HL-60 (cell line): ENCODE data around the gene FGD5.

Source experiments
- DNase-seq, 2 experiments: peaks; one replicate each; pipeline ENCODE4 v3.0.0-alpha.2; 2010 to 2020; ENCODE audit warnings: low read depth in 1 of 2, low spot score in 1 of 2
- H3K27ac ChIP-seq: fragments of 250-450 bp; sonication (Bioruptor Pico); replicated peaks from 2 replicates; pipeline ENCODE4 v1.5.1; 2020; ENCODE audit warnings: mild to moderate bottlenecking, moderate library complexity
- H3K27me3 ChIP-seq: fragments of 250-450 bp; sonication (Bioruptor Pico); 2 replicates; pipeline ENCODE4 v1.5.1; 2021; ENCODE audit warnings: mild to moderate bottlenecking, moderate library complexity; ENCODE audit not compliant: insufficient read depth, poor library complexity, severe bottlenecking
- H3K4me3 ChIP-seq: replicated peaks from 2 replicates; pipeline ENCODE4 v1.5.1; 2011; ENCODE audit warnings: mild to moderate bottlenecking, control low read depth, low read length; ENCODE audit not compliant: insufficient read depth
- CTCF ChIP-seq: IDR thresholded peaks from one replicate; pipeline ENCODE4 v1.5.1; 2011; ENCODE audit warnings: low read length, control low read depth, inconsistent platforms; ENCODE audit not compliant: insufficient read depth
- GABPA ChIP-seq: IDR thresholded peaks from 2 replicates; pipeline ENCODE4 v1.6.1; 2012; ENCODE audit warnings: low read depth
- POLR2AphosphoS5 ChIP-seq: IDR thresholded peaks from 2 replicates; pipeline ENCODE4 v1.6.1; 2012; ENCODE audit warnings: low read depth
- REST ChIP-seq: IDR thresholded peaks from 2 replicates; pipeline ENCODE4 v1.6.1; 2012; ENCODE audit warnings: low read depth; ENCODE audit not compliant: insufficient replicate concordance
- SPI1 ChIP-seq: IDR thresholded peaks from 2 replicates; pipeline ENCODE4 v1.6.1; 2012; ENCODE audit warnings: low read depth, mild to moderate bottlenecking, borderline replicate concordance

FGD5 gene

GRCh38 chr3:14791343-14791945 lies 27.3 kb upstream of the FGD5 start:
- DNase-seq: peak; percentile 13 to 53
- H3K4me3 ChIP-seq: no peak overlapping the region
- H3K27me3 ChIP-seq: peaks cover 27% of the 10 kb centered on the region
- no peak for TF ChIP-seq POLR2AphosphoS5
- no peak for TF ChIP-seq GABPA
- TF ChIP-seq REST: no peak
- TF ChIP-seq SPI1: no peak
- TF ChIP-seq CTCF: peak; percentile 80
- H3K27ac ChIP-seq: no peak overlapping the region

- Histone ChIP-seq H3K4me3 (no peak overlapping the region), H3K27me3 (peaks cover 27% of the 10 kb centered on the region), H3K27ac (no peak overlapping the region)
- TF ChIP-seq REST (no peak), GABPA (no peak), SPI1 (no peak), POLR2AphosphoS5 (no peak), CTCF (no peak)
- DNase-seq: no peak
These were observed 26.1 kb upstream of the FGD5 start for GRCh38 chr3:14792691-14793121.

GRCh38 chr3:14793126-14793857 lies 25.5 kb upstream of the FGD5 start:
- DNase-seq: no peak
- no peak overlapping the region for H3K27ac ChIP-seq
- peaks cover 27% of the 10 kb centered on the region for H3K27me3 ChIP-seq
- no peak overlapping the region for H3K4me3 ChIP-seq
- TF ChIP-seq POLR2AphosphoS5 (no peak), CTCF (no peak), SPI1 (no peak), GABPA (no peak), REST (no peak)
